Sigmoid colon (tissue), 3 donors: Measurements from ENCODE around the gene DPYSL4.

Experiments used
- POLR2A ChIP-seq, 2 donors: fragments of 450-650 bp; IDR thresholded peaks; one replicate each; pipeline ENCODE4 v1.6.1; 2016; ENCODE audit warnings: antibody characterized with exemption in 2 of 2, mild to moderate bottlenecking in 2 of 2, moderate library complexity in 2 of 2
- TF ChIP-seq, protein P1 (sequence below), 4 experiments: fragments of 450-650 bp in 3 of 4; fragments of 200-600 bp in 1 of 4; IDR thresholded peaks; one replicate each; pipeline ENCODE4 v1.5.1; 2016 to 2019; ENCODE audit warnings: antibody characterized with exemption in 4 of 4, mild to moderate bottlenecking in 3 of 4, moderate library complexity in 2 of 4

DNA sequence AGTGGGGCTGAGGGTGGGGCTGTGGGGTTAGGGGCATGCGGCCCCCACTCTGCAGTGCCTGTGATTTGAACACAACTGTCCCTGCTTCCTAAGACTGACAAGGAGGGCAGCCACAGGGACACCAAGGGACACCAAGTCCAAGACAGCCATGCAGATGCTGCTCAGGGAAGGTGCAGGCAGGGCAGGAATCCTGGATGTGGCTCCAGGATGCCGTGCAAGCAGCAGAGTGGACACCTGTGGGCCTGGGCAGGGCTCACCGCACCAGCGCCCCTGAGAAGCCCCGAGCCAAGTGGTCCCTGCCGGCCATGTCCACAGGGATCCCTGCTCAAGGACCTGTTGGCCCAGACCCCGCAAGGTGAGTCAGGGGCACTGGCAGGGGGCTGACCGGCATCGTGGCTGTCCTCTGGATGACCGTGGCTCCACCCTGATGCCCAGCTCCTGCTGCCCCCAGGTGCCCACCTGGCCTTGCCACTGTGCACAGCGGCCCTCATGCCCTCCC lies 62.5 kb downstream of the DPYSL4 start:
- no peak for TF ChIP-seq POLR2A (IDR thresholded peaks at IDR 0.05)
- TF ChIP-seq, protein P1, sequence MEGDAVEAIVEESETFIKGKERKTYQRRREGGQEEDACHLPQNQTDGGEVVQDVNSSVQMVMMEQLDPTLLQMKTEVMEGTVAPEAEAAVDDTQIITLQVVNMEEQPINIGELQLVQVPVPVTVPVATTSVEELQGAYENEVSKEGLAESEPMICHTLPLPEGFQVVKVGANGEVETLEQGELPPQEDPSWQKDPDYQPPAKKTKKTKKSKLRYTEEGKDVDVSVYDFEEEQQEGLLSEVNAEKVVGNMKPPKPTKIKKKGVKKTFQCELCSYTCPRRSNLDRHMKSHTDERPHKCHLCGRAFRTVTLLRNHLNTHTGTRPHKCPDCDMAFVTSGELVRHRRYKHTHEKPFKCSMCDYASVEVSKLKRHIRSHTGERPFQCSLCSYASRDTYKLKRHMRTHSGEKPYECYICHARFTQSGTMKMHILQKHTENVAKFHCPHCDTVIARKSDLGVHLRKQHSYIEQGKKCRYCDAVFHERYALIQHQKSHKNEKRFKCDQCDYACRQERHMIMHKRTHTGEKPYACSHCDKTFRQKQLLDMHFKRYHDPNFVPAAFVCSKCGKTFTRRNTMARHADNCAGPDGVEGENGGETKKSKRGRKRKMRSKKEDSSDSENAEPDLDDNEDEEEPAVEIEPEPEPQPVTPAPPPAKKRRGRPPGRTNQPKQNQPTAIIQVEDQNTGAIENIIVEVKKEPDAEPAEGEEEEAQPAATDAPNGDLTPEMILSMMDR (IDR thresholded peaks at IDR 0.05): no peak
